Endodermal cell (in vitro differentiated cells): ENCODE data around the gene TMEM144. TPM values are rescaled to one million over a fixed set of nuclear protein-coding genes. Genes with fewer than 3 reads are reported as not detected.

ENCODE experiments used
- DNase-seq: peaks from one replicate; pipeline ENCODE4 v3.0.0-alpha.2; 2017
- H3K27ac ChIP-seq: 2 replicates; pipeline ENCODE4 v1.5.1; 2013; ENCODE audit warnings: mild to moderate bottlenecking, low read depth, low read length, moderate library complexity
- H3K27me3 ChIP-seq: 2 replicates; pipeline ENCODE4 v1.6.1; 2013; ENCODE audit warnings: mild to moderate bottlenecking, low read length, moderate library complexity; ENCODE audit not compliant: insufficient read depth, control insufficient read depth, poor library complexity, severe bottlenecking
- H3K36me3 ChIP-seq: 2 replicates; pipeline ENCODE4 v1.7.0; 2013; ENCODE audit warnings: mild to moderate bottlenecking, low read length, moderate library complexity; ENCODE audit not compliant: control insufficient read depth, insufficient read depth
- H3K4me1 ChIP-seq: one replicate; pipeline ENCODE4 v1.7.0; 2013; ENCODE audit warnings: low read length; ENCODE audit not compliant: control insufficient read depth, insufficient read depth
- H3K4me3 ChIP-seq: 2 replicates; pipeline ENCODE4 v1.5.1; 2013; ENCODE audit warnings: mild to moderate bottlenecking, low read length, moderate library complexity
- H3K9ac ChIP-seq: 2 replicates; pipeline ENCODE4 v1.6.1; 2013; ENCODE audit warnings: mild to moderate bottlenecking, low read length, moderate library complexity; ENCODE audit not compliant: poor library complexity, severe bottlenecking; ENCODE audit errors: extremely low read depth
- H3K9me3 ChIP-seq: 2 replicates; pipeline ENCODE4 v1.6.1; 2013; ENCODE audit warnings: mild to moderate bottlenecking, low read length, moderate library complexity; ENCODE audit not compliant: control insufficient read depth
- H3K27ac Mint-ChIP-seq: 2 replicates; pipeline ENCODE4 v1.8.0; 2020; ENCODE audit warnings: mixed read lengths
- H3K27me3 Mint-ChIP-seq: 2 replicates; pipeline ENCODE4 v1.8.0; 2021; ENCODE audit warnings: mild to moderate bottlenecking, mixed read lengths; ENCODE audit not compliant: insufficient read depth
- H3K36me3 Mint-ChIP-seq: 2 replicates; pipeline ENCODE4 v1.8.0; 2020; ENCODE audit warnings: low read depth, mixed read lengths
- H3K4me1 Mint-ChIP-seq: 2 replicates; pipeline ENCODE4 v1.8.0; 2020; ENCODE audit warnings: mixed read lengths
- H3K4me3 Mint-ChIP-seq: 2 replicates; pipeline ENCODE4 v1.8.0; 2020; ENCODE audit warnings: mild to moderate bottlenecking, moderate library complexity, mixed read lengths
- H3K9me3 Mint-ChIP-seq: 2 replicates; pipeline ENCODE4 v1.8.0; 2020; ENCODE audit warnings: mild to moderate bottlenecking, mixed read lengths
- WGBS, 2 experiments: methylation state at CpG; one replicate each; pipeline versions ENCODE4 v1.1.5 to v1.1.7; 2013; ENCODE audit warnings: missing lambda C conversion rate in 2 of 2, mixed read lengths in 1 of 2; ENCODE audit not compliant: insufficient coverage in 1 of 2, insufficient read length in 1 of 2; 5-methylcytosine and 5-hydroxymethylcytosine counted together
- long read RNA-seq, 4 experiments: library from polyadenylated mRNA in 2 of 4; library from RNA in 1 of 4; library from capped mRNA in 1 of 4; stranded (forward) in 3 of 4; unstranded in 1 of 4; transcript quantifications; one replicate each; pipeline ENCODE4 v2.0.0, GENCODE V29; 2020 to 2021; ENCODE audit warnings: inconsistent platforms in 1 of 4
- polyA plus RNA-seq, 2 experiments: library from polyadenylated mRNA; stranded (reverse); fragments of 50-300 nt; gene quantifications; one replicate each; pipeline ENCODE4 v1.2.3, GENCODE V29; 2013
- total RNA-seq, 2 donors: library from RNA; stranded (reverse); fragmentation: NEBNext Ultra II Directional in 1 of 2; extraction: Animal tissue kit (Norgen Biotek cat#: 25700) in 1 of 2; gene quantifications; 2 replicates in 1 of 2; 3 replicates in 1 of 2; pipeline ENCODE4 v1.2.1, GENCODE V29; 2021
- TF ChIP-seq, protein P1 (sequence below): fragments of 200-600 bp; sonication (generic); conservative IDR thresholded peaks from 2 replicates; pipeline ENCODE4 v1.5.0; 2021; ENCODE audit warnings: antibody characterized with exemption, mild to moderate bottlenecking

Gene TMEM144
- total RNA-seq = 10 to 100 TPM; 10.6 to 20.3 TPM
- polyA plus RNA-seq (2013, experiment 1 of 2) = 4.0 TPM
- 4.2 TPM for polyA plus RNA-seq (2013, experiment 2 of 2)
- long read RNA-seq, experiment 1, partial matches to known transcripts = 2 of 5 reads
- long read RNA-seq, experiment 1, other reads (novel, unspliced or antisense) = 2 of 5 reads
- long read RNA-seq, experiment 2, transcript TMEM144-201 (13 exons, 3,442 nt) = major isoform, 21 of 28 reads
- long read RNA-seq, experiment 2, partial matches to known transcripts = 3 of 28 reads
- long read RNA-seq, experiment 2, other reads (novel, unspliced or antisense) = 3 of 28 reads
- long read RNA-seq, experiment 3, transcript TMEM144-201 (13 exons, 3,442 nt) = major isoform, 26 of 36 reads
- long read RNA-seq, experiment 3, partial matches to known transcripts = 1 of 36 reads
- long read RNA-seq, experiment 3, other reads (novel, unspliced or antisense) = 8 of 36 reads
- long read RNA-seq, experiment 4, partial matches to known transcripts = 2 of 6 reads
- long read RNA-seq, experiment 4, other reads (novel, unspliced or antisense) = 1 of 6 reads

DNA sequence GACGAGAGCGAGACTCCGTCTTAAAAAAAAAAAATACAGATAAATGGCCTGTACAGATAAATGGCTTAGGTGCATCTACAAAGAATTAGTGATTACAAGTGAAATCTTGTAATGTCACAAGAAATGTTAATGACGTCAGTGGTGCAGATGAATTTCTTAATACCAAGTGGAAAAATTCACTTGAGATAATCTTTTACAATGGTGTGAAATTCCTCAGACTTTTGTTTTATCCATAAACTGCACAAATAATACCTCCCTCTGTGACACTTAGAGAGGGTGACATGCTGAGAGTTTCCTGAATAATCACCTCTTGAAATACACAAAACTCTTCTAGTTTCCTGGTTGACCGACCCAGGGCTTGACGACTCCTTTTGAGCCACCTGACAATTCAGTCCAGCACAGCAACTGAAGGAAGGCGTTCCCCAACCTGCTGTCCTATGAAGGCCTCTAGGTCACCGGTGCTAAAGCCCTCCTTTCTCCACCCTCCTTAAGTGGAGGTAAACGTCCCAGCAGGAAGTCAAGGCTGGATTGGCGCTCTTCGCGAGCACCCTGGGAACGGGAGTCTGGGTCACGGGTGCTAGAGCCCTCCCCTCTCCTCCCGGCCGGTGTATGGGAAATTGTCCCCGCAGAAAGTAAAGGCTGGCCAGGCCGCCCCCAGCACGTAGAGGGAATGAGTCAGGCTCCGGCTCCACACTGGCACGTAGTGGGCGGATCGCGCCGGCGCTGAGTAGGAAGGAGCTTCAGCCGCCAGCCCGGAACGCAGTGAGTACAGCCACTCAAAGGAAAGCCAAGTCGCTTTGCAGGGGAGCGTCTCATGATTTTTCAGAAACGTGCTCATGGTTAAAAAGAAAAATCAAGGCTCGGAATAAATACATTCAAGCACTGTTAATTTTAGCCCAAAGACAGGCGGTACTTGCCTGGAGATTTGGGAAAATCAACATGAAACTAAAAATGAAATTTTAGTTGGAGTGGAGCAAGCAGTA is at the start of gene TMEM144:
Gene TMEM144 (plus strand): TSS at position 662 of the 983 bp plus-strand sequence. CDS start 2,182 bp downstream, outside the sequence.
- WGBS, 2 experiments = 16 to 28% methylated on average over 15 to 34 of the region's 34 CpGs
- Histone ChIP-seq H3K36me3 (no peaks in the 10 kb centered on the region), H3K4me3 (peak within 1 kb of the TSS; percentile 83), H3K9me3 (peaks cover 4% of the 10 kb centered on the region), H3K4me1 (peaks cover 4% of the 10 kb centered on the region), H3K27ac (peak within 1 kb of the TSS; percentile 9), H3K27me3 (no peaks in the 10 kb centered on the region), H3K9ac (peak within 1 kb of the TSS; percentile 52)
- Mint-ChIP-seq H3K4me1 (peaks cover 9% of the 10 kb centered on the region), H3K27me3 (no peaks in the 10 kb centered on the region), H3K4me3 (peak within 1 kb of the TSS; percentile 71), H3K9me3 (peaks cover 3% of the 10 kb centered on the region), H3K27ac (peak within 1 kb of the TSS; percentile 94), H3K36me3 (peaks cover 3% of the 10 kb centered on the region)
- DNase-seq = peak; percentile 96
- TF ChIP-seq, protein P1, sequence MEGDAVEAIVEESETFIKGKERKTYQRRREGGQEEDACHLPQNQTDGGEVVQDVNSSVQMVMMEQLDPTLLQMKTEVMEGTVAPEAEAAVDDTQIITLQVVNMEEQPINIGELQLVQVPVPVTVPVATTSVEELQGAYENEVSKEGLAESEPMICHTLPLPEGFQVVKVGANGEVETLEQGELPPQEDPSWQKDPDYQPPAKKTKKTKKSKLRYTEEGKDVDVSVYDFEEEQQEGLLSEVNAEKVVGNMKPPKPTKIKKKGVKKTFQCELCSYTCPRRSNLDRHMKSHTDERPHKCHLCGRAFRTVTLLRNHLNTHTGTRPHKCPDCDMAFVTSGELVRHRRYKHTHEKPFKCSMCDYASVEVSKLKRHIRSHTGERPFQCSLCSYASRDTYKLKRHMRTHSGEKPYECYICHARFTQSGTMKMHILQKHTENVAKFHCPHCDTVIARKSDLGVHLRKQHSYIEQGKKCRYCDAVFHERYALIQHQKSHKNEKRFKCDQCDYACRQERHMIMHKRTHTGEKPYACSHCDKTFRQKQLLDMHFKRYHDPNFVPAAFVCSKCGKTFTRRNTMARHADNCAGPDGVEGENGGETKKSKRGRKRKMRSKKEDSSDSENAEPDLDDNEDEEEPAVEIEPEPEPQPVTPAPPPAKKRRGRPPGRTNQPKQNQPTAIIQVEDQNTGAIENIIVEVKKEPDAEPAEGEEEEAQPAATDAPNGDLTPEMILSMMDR = peak; percentile 47

DNA sequence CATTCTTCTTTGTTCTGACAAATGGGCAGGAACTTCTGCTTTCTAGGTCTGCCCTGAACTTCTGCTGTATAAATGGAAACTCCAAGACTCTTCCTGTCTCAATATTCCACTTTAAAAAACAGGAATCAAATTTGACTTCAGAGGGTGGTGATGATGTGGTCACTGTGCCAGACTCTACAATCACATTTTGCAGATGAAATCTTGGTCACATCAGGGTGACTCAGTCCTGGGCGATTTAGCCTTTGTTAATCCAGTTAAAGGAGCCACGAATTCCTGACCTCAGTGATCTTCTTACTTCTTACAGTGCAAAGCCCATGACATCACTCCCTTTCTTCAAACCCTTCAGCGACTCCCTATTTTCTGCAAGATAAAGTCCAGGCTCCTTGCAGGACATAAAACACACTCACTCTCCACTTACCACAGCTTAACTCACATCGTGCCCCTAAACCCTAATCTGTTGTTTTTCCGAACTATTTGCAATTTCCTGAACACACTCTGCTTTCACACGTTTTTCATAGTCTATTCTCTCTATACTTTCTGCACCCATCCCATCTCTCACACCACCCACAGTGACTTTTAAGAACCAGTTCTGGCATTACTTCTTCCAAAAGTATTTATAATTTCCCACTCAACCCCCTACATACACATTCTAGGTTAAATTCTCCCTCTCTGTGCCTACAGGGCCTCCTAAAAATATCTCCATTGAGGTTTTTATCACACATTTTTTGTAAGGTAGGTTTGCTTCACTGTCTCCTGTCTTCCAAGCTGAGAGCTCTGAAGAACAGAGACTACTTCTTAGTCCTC is 48.5 kb upstream of the TMEM144 start:
- H3K9ac ChIP-seq = no peak overlapping the region
- no peak for DNase-seq
- H3K27ac ChIP-seq = no peak overlapping the region
- H3K4me1 ChIP-seq = peaks cover 7% of the 10 kb centered on the region
- H3K36me3 ChIP-seq = no peaks in the 10 kb centered on the region
- no peaks in the 10 kb centered on the region for H3K9me3 Mint-ChIP-seq
- TF ChIP-seq, protein P1 = no peak
- WGBS, 2 experiments = 74 to 76% methylated on average over 6 of the region's 6 CpGs
- H3K36me3 Mint-ChIP-seq = no peaks in the 10 kb centered on the region
- no peaks in the 10 kb centered on the region for H3K9me3 ChIP-seq
- H3K4me3 Mint-ChIP-seq = no peak overlapping the region
- H3K27me3 Mint-ChIP-seq = no peaks in the 10 kb centered on the region
- peaks cover 36% of the 10 kb centered on the region for H3K4me1 Mint-ChIP-seq
- no peaks in the 10 kb centered on the region for H3K27me3 ChIP-seq
- H3K4me3 ChIP-seq = no peak overlapping the region
- peak overlapping the region; percentile 8 for H3K27ac Mint-ChIP-seq
